GM12878 (cell line): ENCODE results near the gene HAPSTR1.

ENCODE experiments used
- BCL3 ChIP-seq: IDR thresholded peaks from 2 replicates; pipeline ENCODE4 v1.6.1; 2011; ENCODE audit warnings: borderline replicate concordance, low read depth, mild to moderate bottlenecking, moderate library complexity, low read length; ENCODE audit not compliant: insufficient read depth, poor library complexity, severe bottlenecking
- CBX5 ChIP-seq: sonication (generic); IDR thresholded peaks from 2 replicates; pipeline ENCODE4 v1.6.1; 2016; ENCODE audit warnings: low read depth, moderate library complexity, mild to moderate bottlenecking, inconsistent platforms
- CTCF ChIP-seq, 3 experiments: IDR thresholded peaks in 2 of 3; conservative IDR thresholded peaks in 1 of 3; 2 replicates each; pipeline ENCODE4 v1.5.1; 2011; ENCODE audit warnings: low read depth in 3 of 3, low read length in 3 of 3, mild to moderate bottlenecking in 3 of 3, control low read depth in 2 of 3, moderate library complexity in 2 of 3, inconsistent platforms in 1 of 3, mixed read lengths in 1 of 3; ENCODE audit not compliant: control insufficient read depth in 2 of 3, insufficient read depth in 1 of 3; ENCODE audit errors: extremely low read depth in 1 of 3
- MTA3 ChIP-seq: IDR thresholded peaks from 2 replicates; pipeline ENCODE4 v1.6.1; 2012; ENCODE audit warnings: low read length, inconsistent platforms, borderline replicate concordance
- POLR2A ChIP-seq: IDR thresholded peaks from 2 replicates; pipeline ENCODE4 v1.6.1; 2011; ENCODE audit warnings: low read depth, mild to moderate bottlenecking, low read length
- POLR2AphosphoS5 ChIP-seq: IDR thresholded peaks from 2 replicates; pipeline ENCODE4 v1.6.1; 2011; ENCODE audit warnings: mild to moderate bottlenecking, low read length, inconsistent platforms
- REST ChIP-seq: IDR thresholded peaks from 2 replicates; pipeline ENCODE4 v1.6.1; 2012; ENCODE audit warnings: mild to moderate bottlenecking, low read depth, low read length
- SREBF1 ChIP-seq: IDR thresholded peaks from 2 replicates; pipeline ENCODE4 v1.6.1; 2012; ENCODE audit warnings: mild to moderate bottlenecking, low read length
- ZZZ3 ChIP-seq: IDR thresholded peaks from 2 replicates; pipeline ENCODE4 v1.6.1; 2011; ENCODE audit warnings: low read depth; ENCODE audit not compliant: control insufficient read depth, insufficient read length

- no peak for TF ChIP-seq ZZZ3
- TF ChIP-seq POLR2AphosphoS5 = no peak
- no peak for TF ChIP-seq BCL3
- no peak for TF ChIP-seq CBX5
- no peak for TF ChIP-seq MTA3
- no peak for TF ChIP-seq CTCF (IDR thresholded peaks at IDR 0.05 in 2 of 3, conservative IDR thresholded peaks at IDR 0.05 in 1 of 3; ENCODE audit: control insufficient read depth in 2 of 3, extremely low read depth in 1 of 3, insufficient read depth in 1 of 3, low read depth in 3 of 3, low read length in 3 of 3)
- no peak for TF ChIP-seq POLR2A
- TF ChIP-seq REST = no peak
- no peak for TF ChIP-seq SREBF1
Measured at GRCh38 chr16:9048302-9048700, 43.1 kb upstream of the HAPSTR1 start.
